Spleen (tissue), 11 donors: ENCODE measurements around the gene WDR1. TPM values are rescaled to one million over a fixed set of nuclear protein-coding genes. Genes with fewer than 3 reads are reported as not detected.

Source experiments
- DNase-seq: peaks from one replicate; pipeline ENCODE4 v3.0.0-alpha.2; 2020
- H3K27ac ChIP-seq, 8 donors: fragments of 200-600 bp; sonication (generic) in 7 of 8; 1 replicate in 4 of 8; 2 replicates in 4 of 8; pipeline versions ENCODE4 v1.5.0 to v1.8.0; 2016 to 2021; ENCODE audit warnings: inconsistent platforms in 4 of 8, mild to moderate bottlenecking in 4 of 8, moderate library complexity in 1 of 8
- H3K27me3 ChIP-seq, 7 donors: fragments of 200-600 bp; sonication (generic) in 6 of 7; replicated peaks in 1 of 7; 1 replicate in 4 of 7; 2 replicates in 3 of 7; pipeline versions ENCODE4 v1.5.0 to v1.8.0; 2016 to 2021; ENCODE audit warnings: inconsistent platforms in 3 of 7, mild to moderate bottlenecking in 1 of 7
- H3K36me3 ChIP-seq, 6 donors: fragments of 200-600 bp; sonication (generic) in 5 of 6; 1 replicate in 4 of 6; 2 replicates in 2 of 6; pipeline versions ENCODE4 v1.5.0 to v1.8.0; 2016 to 2021; ENCODE audit warnings: inconsistent platforms in 2 of 6
- H3K4me1 ChIP-seq, 6 donors: fragments of 200-600 bp; sonication (generic) in 5 of 6; 1 replicate in 3 of 6; 2 replicates in 3 of 6; pipeline versions ENCODE4 v1.5.0 to v1.8.0; 2016 to 2021; ENCODE audit warnings: inconsistent platforms in 3 of 6
- H3K4me3 ChIP-seq, 8 donors: fragments of 200-600 bp; sonication (generic) in 7 of 8; 1 replicate in 4 of 8; 2 replicates in 4 of 8; pipeline versions ENCODE4 v1.5.0 to v1.8.0; 2016 to 2021; ENCODE audit warnings: inconsistent platforms in 4 of 8, mild to moderate bottlenecking in 4 of 8, moderate library complexity in 2 of 8
- H3K9me3 ChIP-seq, 8 donors: fragments of 200-600 bp; sonication (generic) in 7 of 8; 1 replicate in 4 of 8; 2 replicates in 4 of 8; pipeline versions ENCODE4 v1.5.0 to v1.8.0; 2016 to 2021; ENCODE audit warnings: inconsistent platforms in 4 of 8
- CTCF ChIP-seq, 11 experiments: fragments of 200-600 bp in 7 of 11; fragments of 450-650 bp in 4 of 11; sonication (generic) in 4 of 11; IDR thresholded peaks in 8 of 11; conservative IDR thresholded peaks in 3 of 11; 1 replicate in 7 of 11; 2 replicates in 4 of 11; pipeline versions ENCODE4 v1.4.0 to v1.8.0; 2016 to 2021; ENCODE audit warnings: antibody characterized with exemption in 11 of 11, inconsistent platforms in 4 of 11, mild to moderate bottlenecking in 1 of 11
- POLR2A ChIP-seq, 3 donors: fragments of 450-650 bp; IDR thresholded peaks; one replicate each; pipeline ENCODE4 v1.5.1; 2017; ENCODE audit warnings: antibody characterized with exemption in 3 of 3, mild to moderate bottlenecking in 1 of 3
- POLR2AphosphoS5 ChIP-seq, 3 donors: sonication (generic); formaldehyde crosslinking; IDR thresholded peaks; one replicate each; pipeline ENCODE4 v1.5.1; 2017; ENCODE audit warnings: antibody characterized with exemption in 3 of 3
- WGBS, 5 donors: extraction: QIAGEN DNeasy Blood & Tissue Kit in 3 of 5; methylation state at CpG; one replicate each; pipeline versions ENCODE4 v1.1.5 to v1.1.7; 2013 to 2018; 5-methylcytosine and 5-hydroxymethylcytosine counted together
- intact Hi-C: fragments of 100-400 bp; cut with DNase I; formaldehyde crosslinking; loops from one replicate; pipeline ENCODE4 v1.15.0; 2023; ENCODE audit warnings: low total_unique reads
- polyA plus RNA-seq, 3 donors: library from polyadenylated mRNA; stranded (reverse); fragments of 200-250 nt; gene quantifications; one replicate each; pipeline ENCODE4 v1.2.1, GENCODE V29; 2013
- total RNA-seq, 7 donors: library from RNA; depleted of rRNA in 3 of 7; stranded (reverse); fragments of >200 nt in 3 of 7; fragmentation: NEBNext Ultra II Directional in 4 of 7; extraction: Animal tissue kit (Norgen Biotek cat#: 25700) in 4 of 7; gene quantifications; one replicate each; pipeline versions ENCODE4 v1.1.0 to v1.2.1, GENCODE V29; 2016 to 2021
- donor health status: healthy with polysubstance abuse.
- donor health status: DM: no; HTN: no; CAD: no; lungs with moderate emphysema.
- donor health status: DM: no; HTN: no; CAD: no.
- donor health status: Bipolar disorder and iron deficiency.
- donor health status: healthy.
- donor health status: DM: no; HTN: no; CAD: no.
- donor health status: DM: yes; HTN: yes; CAD: no.

The WDR1 gene
- total and polyA plus RNA-seq, 10 donors = 56.6 to 377 (median 147) TPM

- Histone ChIP-seq H3K27me3 (peaks cover 0 to 2% (median 0%) of the 10 kb centered on the region in 7 donors), H3K4me1 (peaks cover 0 to 12% (median 0%) of the 10 kb centered on the region in 6 donors), H3K4me3 (no peak overlapping the region), H3K9me3 (peaks cover 0 to 21% (median 19%) of the 10 kb centered on the region in 8 donors), H3K36me3 (peaks cover 0 to 9% (median 0%) of the 10 kb centered on the region in 6 donors), H3K27ac (no peak overlapping the region)
- 81 to 90% (median 86%) methylated on average over 10 of the region's 10 CpGs for WGBS, 5 donors
- intact Hi-C loops = no loop called here
- no peak for TF ChIP-seq POLR2A (IDR thresholded peaks at IDR 0.05)
- TF ChIP-seq POLR2AphosphoS5 (IDR thresholded peaks at IDR 0.05) = no peak
- no peak for TF ChIP-seq CTCF (IDR thresholded peaks at IDR 0.05 in 8 of 11, conservative IDR thresholded peaks at IDR 0.05 in 3 of 11)
- no peak for DNase-seq
These were observed 76.3 kb downstream of the WDR1 start for GRCh38 chr4:10040049-10040892.

- Histone ChIP-seq H3K4me3 (no peak overlapping the region), H3K9me3 (peaks cover 0 to 5% (median 2%) of the 10 kb centered on the region in 8 donors), H3K36me3 (peaks cover 0 to 9% (median 0%) of the 10 kb centered on the region in 6 donors), H3K27me3 (peaks cover 0 to 16% (median 0%) of the 10 kb centered on the region in 7 donors), H3K27ac (no peak overlapping the region), H3K4me1 (peaks cover 0 to 20% (median 14%) of the 10 kb centered on the region in 6 donors)
- TF ChIP-seq CTCF (IDR thresholded peaks at IDR 0.05 in 8 of 11, conservative IDR thresholded peaks at IDR 0.05 in 3 of 11) (no peak), POLR2AphosphoS5 (IDR thresholded peaks at IDR 0.05) (no peak), POLR2A (IDR thresholded peaks at IDR 0.05) (no peak)
- DNase-seq = no peak
- WGBS, 5 donors = 77 to 90% (median 83%) methylated on average over 10 of the region's 10 CpGs
- intact Hi-C loops = no loop called here
These were observed 79.7 kb downstream of the WDR1 start for GRCh38 chr4:10036807-10037342.

GRCh38 chr4:10035130-10035529 is 81.5 kb downstream of the WDR1 start:
- Histone ChIP-seq H3K4me3 (no peak overlapping the region), H3K9me3 (no peaks in the 10 kb centered on the region), H3K36me3 (peaks cover 0 to 9% (median 0%) of the 10 kb centered on the region in 6 donors), H3K4me1 (peaks cover 0 to 20% (median 14%) of the 10 kb centered on the region in 6 donors), H3K27me3 (peaks cover 0 to 16% (median 0%) of the 10 kb centered on the region in 7 donors), H3K27ac (no peak overlapping the region)
- 73 to 83% (median 80%) methylated on average over 5 to 6 of the region's 6 CpGs for WGBS, 5 donors
- intact Hi-C loops = no loop called here
- TF ChIP-seq POLR2AphosphoS5 (IDR thresholded peaks at IDR 0.05) (no peak), CTCF (IDR thresholded peaks at IDR 0.05 in 8 of 11, conservative IDR thresholded peaks at IDR 0.05 in 3 of 11) (no peak), POLR2A (IDR thresholded peaks at IDR 0.05) (no peak)
- no peak for DNase-seq

- intact Hi-C loops = no loop called here
- WGBS, 5 donors = 84 to 94% (median 90%) methylated on average over 4 to 5 of the region's 5 CpGs
- DNase-seq = no peak
- no peak overlapping the region for H3K4me3 ChIP-seq
- H3K9me3 ChIP-seq = no peaks in the 10 kb centered on the region
- TF ChIP-seq POLR2AphosphoS5 (IDR thresholded peaks at IDR 0.05) = no peak
- no peak for TF ChIP-seq POLR2A (IDR thresholded peaks at IDR 0.05)
- TF ChIP-seq CTCF (IDR thresholded peaks at IDR 0.05 in 8 of 11, conservative IDR thresholded peaks at IDR 0.05 in 3 of 11) = no peak
- H3K4me1 ChIP-seq = peaks cover 0 to 20% (median 14%) of the 10 kb centered on the region in 6 donors
- H3K27me3 ChIP-seq = peaks cover 0 to 16% (median 0%) of the 10 kb centered on the region in 7 donors
- no peak overlapping the region for H3K27ac ChIP-seq
- H3K36me3 ChIP-seq = peaks cover 0 to 6% (median 0%) of the 10 kb centered on the region in 6 donors
These were observed 81.9 kb downstream of the WDR1 start for GRCh38 chr4:10034612-10035104.
